MM.1S (cell line): ENCODE data around the gene NPFFR1.

Source experiments
- DNase-seq: peaks from one replicate; pipeline ENCODE4 v3.0.0-alpha.2; 2015
- H2AFZ ChIP-seq: fragments of 300-600 bp; sonication (generic); 2 replicates; pipeline ENCODE4 v1.6.0; 2016; ENCODE audit warnings: antibody characterized with exemption, low read length
- H3F3A ChIP-seq: fragments of 300-600 bp; sonication (generic); 2 replicates; pipeline ENCODE4 v1.6.1; 2016; ENCODE audit warnings: mild to moderate bottlenecking, antibody characterized with exemption, low read length, moderate library complexity, mixed read lengths; ENCODE audit not compliant: insufficient read depth
- H3K27ac ChIP-seq: fragments of 300-600 bp; sonication (generic); 2 replicates; pipeline ENCODE4 v1.5.1; 2016; ENCODE audit warnings: mild to moderate bottlenecking, low read length
- H3K27me3 ChIP-seq: fragments of 300-600 bp; sonication (generic); replicated peaks from 2 replicates; pipeline ENCODE4 v1.6.0; 2016; ENCODE audit warnings: low read length; ENCODE audit not compliant: insufficient read depth
- H3K36me3 ChIP-seq: fragments of 300-600 bp; sonication (generic); replicated peaks from 2 replicates; pipeline ENCODE4 v1.6.1; 2016; ENCODE audit warnings: mild to moderate bottlenecking, low read length, mixed read lengths; ENCODE audit not compliant: insufficient read depth
- H3K4me1 ChIP-seq: fragments of 300-600 bp; sonication (generic); 2 replicates; pipeline ENCODE4 v1.6.1; 2016; ENCODE audit warnings: low read length, mixed read lengths
- H3K4me2 ChIP-seq: fragments of 300-600 bp; sonication (generic); 2 replicates; pipeline ENCODE4 v1.6.0; 2016; ENCODE audit warnings: low read depth, low read length
- H3K4me3 ChIP-seq: fragments of 300-600 bp; sonication (generic); 2 replicates; pipeline ENCODE4 v1.5.1; 2016; ENCODE audit warnings: low read length, mixed read lengths
- H3K79me2 ChIP-seq: fragments of 300-600 bp; sonication (generic); 2 replicates; pipeline ENCODE4 v1.6.1; 2016; ENCODE audit warnings: mixed run types, low read length, mixed read lengths
- H3K9ac ChIP-seq: fragments of 300-600 bp; sonication (generic); 2 replicates; pipeline ENCODE4 v1.6.1; 2016; ENCODE audit warnings: low read length, mixed read lengths
- H3K9me2 ChIP-seq: fragments of 300-600 bp; sonication (generic); replicated peaks from 2 replicates; pipeline ENCODE4 v1.6.1; 2016; ENCODE audit warnings: mild to moderate bottlenecking, low read length, mixed read lengths; ENCODE audit not compliant: insufficient read depth
- H3K9me3 ChIP-seq: fragments of 300-600 bp; sonication (generic); replicated peaks from 2 replicates; pipeline ENCODE4 v1.6.1; 2016; ENCODE audit warnings: mild to moderate bottlenecking, low read length, mixed read lengths; ENCODE audit not compliant: insufficient read depth
- H4K20me1 ChIP-seq: fragments of 300-600 bp; sonication (generic); 2 replicates; pipeline ENCODE4 v1.6.1; 2016; ENCODE audit warnings: mild to moderate bottlenecking, low read length, moderate library complexity, mixed read lengths; ENCODE audit not compliant: insufficient read depth
- EZH2 ChIP-seq: fragments of 300-600 bp; sonication (generic); optimal IDR thresholded peaks from 2 replicates; pipeline ENCODE3; 2017; ENCODE audit warnings: low read depth, mild to moderate bottlenecking, antibody characterized with exemption, low read length, mixed read lengths
- EZH2phosphoT487 ChIP-seq: fragments of 300-600 bp; sonication (generic); IDR thresholded peaks from 2 replicates; pipeline ENCODE4 v1.6.1; 2018; ENCODE audit warnings: antibody characterized with exemption, low read length
- TF ChIP-seq, protein P1 (sequence below): fragments of 300-600 bp; sonication (generic); IDR thresholded peaks from 2 replicates; pipeline ENCODE4 v1.5.1; 2016; ENCODE audit warnings: antibody characterized with exemption, low read length, mixed read lengths

Gene NPFFR1

DNA sequence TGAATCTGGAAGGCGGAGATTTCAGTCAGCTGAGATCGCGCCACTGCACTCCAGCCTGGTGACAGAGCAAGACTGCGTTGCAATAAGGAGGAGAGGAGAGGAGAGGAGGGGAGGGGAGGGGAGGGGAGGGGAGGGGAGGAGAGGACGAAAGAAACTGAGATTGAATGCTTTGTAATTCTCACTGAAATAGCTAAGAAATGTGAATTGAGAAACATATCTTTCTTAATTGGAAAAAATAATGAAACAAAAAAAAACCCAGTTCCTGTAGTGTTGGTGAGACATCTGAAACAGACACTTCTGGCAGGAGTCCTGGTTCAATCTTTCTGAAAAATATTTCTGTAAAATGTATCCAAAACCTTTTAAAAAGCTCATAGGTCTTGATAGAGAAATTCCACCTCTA is 77.0 kb downstream of the NPFFR1 start:
- Histone ChIP-seq H4K20me1 (no peaks in the 10 kb centered on the region), H3K36me3 (peaks cover 17% of the 10 kb centered on the region), H2AFZ (no peak overlapping the region), H3K4me1 (no peaks in the 10 kb centered on the region), H3F3A (peaks cover 7% of the 10 kb centered on the region; the same call in 1 of the 2 replicates), H3K9ac (no peak overlapping the region), H3K27me3 (no peaks in the 10 kb centered on the region), H3K4me2 (no peak overlapping the region), H3K9me3 (no peaks in the 10 kb centered on the region), H3K79me2 (peaks cover 6% of the 10 kb centered on the region), H3K9me2 (no peaks in the 10 kb centered on the region), H3K27ac (no peak overlapping the region), H3K4me3 (no peak overlapping the region)
- TF ChIP-seq EZH2phosphoT487 (no peak), EZH2 (no peak)
- TF ChIP-seq, protein P1, sequence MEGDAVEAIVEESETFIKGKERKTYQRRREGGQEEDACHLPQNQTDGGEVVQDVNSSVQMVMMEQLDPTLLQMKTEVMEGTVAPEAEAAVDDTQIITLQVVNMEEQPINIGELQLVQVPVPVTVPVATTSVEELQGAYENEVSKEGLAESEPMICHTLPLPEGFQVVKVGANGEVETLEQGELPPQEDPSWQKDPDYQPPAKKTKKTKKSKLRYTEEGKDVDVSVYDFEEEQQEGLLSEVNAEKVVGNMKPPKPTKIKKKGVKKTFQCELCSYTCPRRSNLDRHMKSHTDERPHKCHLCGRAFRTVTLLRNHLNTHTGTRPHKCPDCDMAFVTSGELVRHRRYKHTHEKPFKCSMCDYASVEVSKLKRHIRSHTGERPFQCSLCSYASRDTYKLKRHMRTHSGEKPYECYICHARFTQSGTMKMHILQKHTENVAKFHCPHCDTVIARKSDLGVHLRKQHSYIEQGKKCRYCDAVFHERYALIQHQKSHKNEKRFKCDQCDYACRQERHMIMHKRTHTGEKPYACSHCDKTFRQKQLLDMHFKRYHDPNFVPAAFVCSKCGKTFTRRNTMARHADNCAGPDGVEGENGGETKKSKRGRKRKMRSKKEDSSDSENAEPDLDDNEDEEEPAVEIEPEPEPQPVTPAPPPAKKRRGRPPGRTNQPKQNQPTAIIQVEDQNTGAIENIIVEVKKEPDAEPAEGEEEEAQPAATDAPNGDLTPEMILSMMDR: no peak
- DNase-seq: no peak

DNA sequence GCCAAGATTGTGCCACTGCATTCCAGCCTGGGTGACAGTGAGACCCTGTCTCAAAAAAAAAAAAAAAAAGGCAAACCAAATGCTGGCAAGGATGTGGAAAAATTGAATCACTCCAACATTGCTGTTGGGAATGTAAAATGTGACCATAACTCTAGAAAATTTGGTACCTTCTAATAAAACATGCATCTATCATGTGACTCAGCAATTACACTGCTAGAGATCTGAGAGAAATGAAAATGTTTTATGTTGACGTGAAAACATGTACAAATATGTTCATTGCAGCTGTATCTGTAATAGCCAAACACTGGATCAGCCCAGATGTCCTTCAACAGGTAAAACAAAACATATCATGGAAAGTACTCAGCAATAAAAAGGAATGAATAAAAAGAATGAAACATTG is 82.7 kb downstream of the NPFFR1 start:
- Histone ChIP-seq H3F3A (0 out of 2 replicates have a peak, but pooled peaks cover 2% of the 10 kb centered on the region), H3K79me2 (no peaks in the 10 kb centered on the region), H3K27me3 (no peaks in the 10 kb centered on the region), H2AFZ (no peak overlapping the region), H3K4me3 (no peak overlapping the region), H3K9ac (no peak overlapping the region), H3K9me2 (no peaks in the 10 kb centered on the region), H3K9me3 (no peaks in the 10 kb centered on the region), H3K4me1 (no peaks in the 10 kb centered on the region), H3K36me3 (peaks cover 10% of the 10 kb centered on the region), H4K20me1 (no peaks in the 10 kb centered on the region), H3K27ac (no peak overlapping the region), H3K4me2 (no peak overlapping the region)
- no peak for DNase-seq
- TF ChIP-seq, protein P1: no peak
- no peak for TF ChIP-seq EZH2
- no peak for TF ChIP-seq EZH2phosphoT487

DNA sequence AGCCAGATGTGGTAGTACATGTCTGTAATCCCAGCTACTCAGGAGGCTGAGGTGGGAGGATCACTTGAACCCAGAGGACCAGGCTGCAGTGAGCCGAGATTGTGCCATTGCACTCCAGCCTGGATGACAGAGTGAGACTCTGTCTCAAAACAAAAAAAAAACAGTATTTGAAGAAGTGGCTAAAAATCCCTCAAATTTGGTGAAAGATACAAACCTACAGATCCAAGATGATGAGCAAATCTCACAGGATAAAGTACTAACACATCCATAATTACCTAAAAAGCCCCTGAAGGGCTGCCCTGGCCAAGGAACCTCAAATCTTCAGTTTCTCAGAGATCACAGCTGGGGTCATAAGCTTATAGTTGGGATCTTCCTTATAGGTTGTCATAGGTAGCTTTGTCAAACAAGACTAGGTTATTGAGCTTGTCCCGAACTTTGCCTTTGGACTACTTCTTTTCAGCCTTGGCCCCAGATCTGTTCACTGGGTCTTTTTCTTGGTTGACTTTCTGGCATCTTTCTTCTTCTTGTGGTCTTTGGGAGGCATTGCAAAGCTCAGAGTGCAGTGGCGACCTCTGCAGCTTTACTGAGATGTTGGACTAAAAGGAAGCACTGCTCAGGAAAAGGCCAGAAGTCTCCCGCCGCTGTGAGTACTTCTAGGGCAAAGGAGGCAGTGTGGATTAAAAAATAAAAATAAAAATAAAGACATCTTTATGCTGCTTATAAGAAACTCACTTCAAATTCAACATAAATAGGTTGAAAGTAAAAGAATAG is 84.9 kb downstream of the NPFFR1 start:
- H2AFZ ChIP-seq: no peak overlapping the region
- no peaks in the 10 kb centered on the region for H3K79me2 ChIP-seq
- H4K20me1 ChIP-seq: no peaks in the 10 kb centered on the region
- no peak for TF ChIP-seq EZH2phosphoT487
- H3K9me2 ChIP-seq: no peaks in the 10 kb centered on the region
- H3K9ac ChIP-seq: no peak overlapping the region
- no peaks in the 10 kb centered on the region for H3K27me3 ChIP-seq
- DNase-seq: no peak
- H3K4me3 ChIP-seq: no peak overlapping the region
- no peaks in the 10 kb centered on the region for H3K4me1 ChIP-seq
- no peak overlapping the region for H3K27ac ChIP-seq
- peaks cover 3% of the 10 kb centered on the region for H3K36me3 ChIP-seq
- H3K4me2 ChIP-seq: no peak overlapping the region
- H3K9me3 ChIP-seq: no peaks in the 10 kb centered on the region
- H3F3A ChIP-seq: no peaks in the 10 kb centered on the region
